Activated T-cell treated with anti-CD3 and anti-CD28 coated beads for 24 hours (primary cell): ENCODE data around the gene PEF1.

ENCODE experiments used
- DNase-seq: peaks from one replicate; pipeline ENCODE4 v3.0.0-alpha.2; 2020; ENCODE audit warnings: low read depth

Gene PEF1, protein sequence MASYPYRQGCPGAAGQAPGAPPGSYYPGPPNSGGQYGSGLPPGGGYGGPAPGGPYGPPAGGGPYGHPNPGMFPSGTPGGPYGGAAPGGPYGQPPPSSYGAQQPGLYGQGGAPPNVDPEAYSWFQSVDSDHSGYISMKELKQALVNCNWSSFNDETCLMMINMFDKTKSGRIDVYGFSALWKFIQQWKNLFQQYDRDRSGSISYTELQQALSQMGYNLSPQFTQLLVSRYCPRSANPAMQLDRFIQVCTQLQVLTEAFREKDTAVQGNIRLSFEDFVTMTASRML

GRCh38 chr1:31644560-31645273 is at the start of gene PEF1:
TSS of gene PEF1 (minus strand) at chr1:31644876. CDS start at chr1:31644864, 12 bp downstream.
- peak; percentile 99 for DNase-seq

DNA sequence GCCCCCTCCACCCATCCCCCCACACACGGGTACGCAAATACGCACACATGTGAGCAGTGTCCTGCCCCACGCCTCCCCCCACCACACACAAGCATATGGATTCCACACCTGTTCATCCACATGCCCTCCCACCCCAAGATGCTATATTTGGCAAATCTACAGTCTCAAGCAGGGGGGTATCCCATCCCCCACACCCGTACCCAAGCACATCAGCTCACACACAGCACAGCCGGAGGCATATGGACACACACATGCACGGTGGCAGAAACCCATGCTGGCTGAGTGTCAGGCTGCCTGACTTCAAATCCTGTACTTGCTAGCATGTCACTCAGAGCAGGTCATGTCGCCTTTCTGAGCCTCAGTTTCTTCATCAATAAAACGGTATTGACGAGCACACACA is 48.6 kb upstream of the PEF1 start:
- DNase-seq: no peak

GRCh38 chr1:31691951-31692350 is 47.3 kb upstream of the PEF1 start:
- DNase-seq: no peak

- no peak for DNase-seq
These were observed 46.8 kb upstream of the PEF1 start for GRCh38 chr1:31691446-31691845.

GRCh38 chr1:31690921-31691320 is 46.2 kb upstream of the PEF1 start:
- no peak for DNase-seq

- no peak for DNase-seq
These were observed 45.2 kb upstream of the PEF1 start for GRCh38 chr1:31689854-31690253.

- no peak for DNase-seq
These were observed 44.7 kb upstream of the PEF1 start for GRCh38 chr1:31689379-31689778.

- no peak for DNase-seq
These were observed 43.7 kb upstream of the PEF1 start for GRCh38 chr1:31688233-31688918.

GRCh38 chr1:31687601-31688000 is 42.9 kb upstream of the PEF1 start:
- no peak for DNase-seq

DNA sequence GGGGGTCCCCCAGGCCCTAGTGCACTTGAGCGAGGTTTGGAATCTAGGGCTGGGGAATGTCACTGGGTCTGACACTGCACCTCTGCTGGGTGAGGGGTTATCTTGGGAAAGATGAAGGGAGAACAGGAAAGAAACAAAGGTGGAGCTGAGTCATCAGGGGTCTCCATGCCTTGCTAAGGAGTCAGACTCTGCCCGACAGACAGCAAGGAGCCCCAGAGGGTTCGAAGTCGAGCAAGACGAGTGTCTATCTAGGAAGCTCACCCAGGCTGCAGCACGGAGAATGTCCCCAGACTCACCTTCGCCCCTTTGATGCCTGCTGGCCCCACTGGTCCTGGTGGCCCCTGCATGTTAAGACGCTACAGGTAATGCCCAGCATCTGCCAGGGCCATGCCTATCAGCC is 41.1 kb upstream of the PEF1 start:
- no peak for DNase-seq

- DNase-seq: no peak
These were observed 39.3 kb upstream of the PEF1 start for GRCh38 chr1:31683997-31684396.

GRCh38 chr1:31681415-31681814 is 36.7 kb upstream of the PEF1 start:
- DNase-seq: no peak

DNA sequence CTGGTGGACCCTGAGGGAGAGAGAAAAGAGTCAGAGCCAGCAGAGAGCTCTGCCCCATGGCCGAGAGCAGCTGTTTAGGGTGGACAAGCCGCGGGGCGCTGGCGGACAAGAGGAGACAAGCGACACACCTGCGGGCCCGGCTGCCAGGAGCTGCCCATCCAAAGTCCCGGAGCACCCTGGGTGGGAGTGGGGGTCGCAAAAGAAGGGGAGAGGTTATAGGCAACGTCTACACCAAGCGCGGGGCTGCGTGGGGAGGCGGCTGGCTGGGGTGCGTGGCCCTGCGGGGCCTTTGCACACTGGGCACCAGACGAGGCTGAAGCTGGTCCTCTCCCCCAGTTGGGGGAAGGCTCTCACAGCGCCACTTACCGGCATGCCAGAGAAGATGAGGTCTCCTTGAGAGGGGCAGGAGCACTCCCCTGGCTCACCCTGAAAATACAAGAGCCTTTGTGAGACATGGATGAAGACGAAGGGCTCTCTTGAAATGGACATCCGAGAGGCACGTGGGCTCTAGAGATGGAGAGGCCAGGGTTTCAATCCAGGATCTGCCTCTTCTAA is 35.1 kb upstream of the PEF1 start:
- DNase-seq: no peak

DNA sequence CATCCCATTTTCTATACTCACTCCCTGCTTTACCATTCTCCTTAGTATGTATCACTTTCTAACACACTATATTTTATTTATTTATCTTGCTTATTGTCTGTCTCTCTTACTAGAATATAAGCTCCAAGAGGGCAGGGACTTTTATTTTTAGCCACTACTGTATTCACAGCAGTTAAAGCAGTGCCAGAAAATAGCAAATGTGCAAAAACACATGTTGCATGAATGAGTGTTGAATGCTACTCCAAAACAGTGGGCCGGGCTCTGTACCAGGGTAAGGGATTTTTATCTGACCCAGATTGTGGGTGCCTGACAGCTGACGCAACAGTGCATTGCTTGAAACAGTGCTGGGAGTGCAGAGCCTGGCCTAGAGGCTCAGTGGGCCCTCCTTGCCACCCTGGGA is 34.4 kb upstream of the PEF1 start:
- no peak for DNase-seq

DNA sequence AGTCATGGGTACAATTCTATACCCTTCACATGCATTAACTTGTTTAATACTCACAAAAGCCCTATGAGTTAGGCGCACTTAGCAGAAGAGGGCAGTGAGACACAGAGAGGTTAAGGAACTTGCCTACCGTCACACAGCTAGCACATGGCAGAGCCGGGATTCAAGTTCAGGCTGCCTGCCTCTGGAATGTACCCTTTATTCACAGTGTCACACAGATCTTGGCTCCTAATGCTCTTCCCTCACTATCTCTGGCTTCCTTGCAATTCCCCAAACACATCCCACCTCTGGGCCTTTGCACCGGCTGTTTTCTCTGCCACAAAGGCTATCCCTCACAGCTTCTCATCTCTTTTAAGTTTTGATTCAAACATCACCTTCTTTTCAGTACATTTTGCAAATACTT is 34.0 kb upstream of the PEF1 start:
- DNase-seq: no peak

DNA sequence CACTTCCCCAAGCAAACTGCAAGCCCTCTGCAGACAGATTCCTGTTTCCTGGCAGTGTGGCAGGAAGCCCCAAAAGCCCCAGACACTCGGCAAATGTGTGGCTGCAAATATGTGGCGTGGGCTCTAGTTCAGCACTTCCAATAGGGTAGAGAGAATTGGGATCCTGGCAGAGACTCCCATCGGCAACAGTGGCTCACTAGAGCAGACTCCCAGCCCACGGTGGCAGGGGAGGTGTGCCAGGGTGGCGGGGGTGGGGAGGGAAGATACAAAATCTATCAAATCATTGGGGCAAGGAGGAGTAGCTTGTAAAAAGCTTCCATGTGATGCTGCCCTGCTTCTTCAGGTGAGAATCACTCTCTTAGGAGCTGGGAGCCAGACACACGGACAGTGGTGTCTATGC is 33.3 kb upstream of the PEF1 start:
- no peak for DNase-seq

- DNase-seq: no peak
These were observed 32.7 kb upstream of the PEF1 start for GRCh38 chr1:31677401-31677800.

DNA sequence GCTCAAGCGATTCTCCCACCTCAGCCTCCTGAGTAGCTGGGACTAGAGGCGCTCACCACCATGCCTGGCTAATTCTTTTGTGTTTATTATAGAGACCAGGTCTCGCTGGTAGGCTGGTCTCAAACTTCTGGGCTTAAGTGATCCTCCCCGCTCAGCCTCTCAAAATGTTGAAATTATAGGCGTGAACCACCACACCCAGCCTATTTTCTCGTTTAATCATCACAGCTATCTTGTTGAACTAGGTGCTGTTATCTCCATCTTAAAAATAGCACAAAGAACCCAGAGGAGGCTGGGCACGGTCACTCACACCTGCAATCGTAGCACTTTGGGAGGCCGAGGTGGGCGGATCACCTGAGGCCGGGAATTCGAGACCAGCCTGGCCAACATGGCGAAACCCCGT is 31.1 kb upstream of the PEF1 start:
- no peak for DNase-seq

DNA sequence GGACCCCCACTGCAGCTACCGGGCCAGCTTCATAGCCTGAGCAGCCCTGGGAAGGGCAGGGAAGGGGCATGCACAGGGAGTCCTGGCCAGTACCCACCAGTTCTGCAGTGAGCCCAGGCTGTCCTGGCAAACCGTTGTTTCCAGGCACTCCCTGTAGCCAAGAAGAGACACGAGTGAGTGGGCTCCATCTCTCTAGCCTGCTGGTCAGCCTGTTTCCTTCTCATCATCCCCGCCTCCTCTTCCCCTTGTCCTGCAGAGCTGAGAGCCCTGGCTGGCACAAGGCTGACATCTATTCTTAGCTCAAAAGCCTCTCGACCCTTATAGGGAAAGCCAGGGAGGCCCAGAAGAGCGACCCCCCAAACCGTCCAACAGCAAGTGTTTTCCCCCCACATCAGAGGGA is 30.5 kb upstream of the PEF1 start:
- DNase-seq: no peak

DNA sequence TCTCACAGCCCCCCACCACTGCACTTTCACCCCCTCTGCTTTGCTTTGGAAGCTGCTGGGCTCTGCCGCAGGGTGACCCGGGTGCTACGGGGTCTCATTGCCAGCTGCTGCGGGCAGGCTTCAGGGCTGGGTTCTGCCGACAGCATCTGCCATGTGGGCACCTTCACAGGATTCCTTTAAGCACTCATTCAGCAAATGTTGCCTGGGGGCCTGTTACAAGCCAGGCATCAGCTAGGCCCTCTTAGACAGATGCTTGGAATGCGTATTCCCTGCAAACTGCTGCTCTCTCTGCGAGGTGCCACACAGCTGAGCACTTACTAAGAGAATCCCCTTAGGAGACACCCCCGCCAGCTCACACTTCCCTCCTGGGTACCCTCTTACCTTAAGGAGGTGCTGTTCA is 29.9 kb upstream of the PEF1 start:
- no peak for DNase-seq

- DNase-seq: no peak
These were observed 28.8 kb upstream of the PEF1 start for GRCh38 chr1:31673433-31673832.

DNA sequence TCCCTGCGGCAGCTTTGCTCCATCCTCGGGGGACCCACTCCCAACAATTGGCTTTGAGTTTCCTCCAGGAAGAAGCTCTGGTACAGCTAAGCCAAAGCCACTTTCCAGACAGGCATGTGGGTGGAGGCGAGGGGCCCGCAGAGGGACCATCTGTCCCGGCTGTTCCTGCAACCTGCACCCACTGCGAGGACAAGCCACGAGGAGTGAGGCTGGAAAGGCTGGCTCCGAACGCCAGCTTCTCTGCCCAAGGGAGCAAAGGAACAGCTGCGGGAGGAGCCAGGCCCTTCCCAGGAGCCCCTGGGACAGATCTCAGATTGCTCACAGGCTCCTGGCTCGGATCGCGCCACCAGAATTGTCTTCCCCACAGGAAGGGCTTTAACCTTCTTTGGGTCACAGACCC is 28.3 kb upstream of the PEF1 start:
- no peak for DNase-seq
